HEK293T (cell line): Measurements from ENCODE around the gene TMSB15B.
"Not testable (repeated sequence)": the region's sequence is repeated elsewhere in the genome, so short reads cannot be mapped to it uniquely, and the experiment has no call there.

Experiments used
- CTCF ChIA-PET: fragments of 350-600 bp; formaldehyde crosslinking; extraction: SDS; loops from one replicate; lab custom pipeline; 2021; ENCODE audit warnings: antibody characterized with exemption, inconsistent platforms; lab: Yijun Ruan, JAX
- POLR2A ChIA-PET: fragments of 350-600 bp; formaldehyde crosslinking; extraction: SDS; loops from one replicate; lab custom pipeline; 2020; ENCODE audit warnings: antibody characterized with exemption, inconsistent platforms; lab: Yijun Ruan, JAX
- DNase-seq: peaks from one replicate; pipeline ENCODE4 v3.0.0; 2012; ENCODE audit warnings: mixed read lengths; ENCODE audit errors: extremely low spot score
- ARNT ChIP-seq: fragments of 450-650 bp; IDR thresholded peaks from 2 replicates; pipeline ENCODE4 v1.6.1; 2017; ENCODE audit warnings: mild to moderate bottlenecking
- BHLHE40 ChIP-seq: fragments of 450-650 bp; IDR thresholded peaks from 2 replicates; pipeline ENCODE4 v1.6.1; 2016; ENCODE audit warnings: mild to moderate bottlenecking, moderate library complexity, borderline replicate concordance
- CTBP1 ChIP-seq: fragments of 450-650 bp; IDR thresholded peaks from 2 replicates; pipeline ENCODE4 v1.6.1; 2016; ENCODE audit warnings: borderline replicate concordance
- ELF4 ChIP-seq: fragments of 450-650 bp; IDR thresholded peaks from 2 replicates; pipeline ENCODE4 v1.6.1; 2017; ENCODE audit warnings: antibody characterized with exemption
- FOXA1 ChIP-seq: fragments of 450-650 bp; IDR thresholded peaks from 2 replicates; pipeline ENCODE4 v1.6.1; 2016; ENCODE audit warnings: mild to moderate bottlenecking
- FOXK2 ChIP-seq: fragments of 450-650 bp; IDR thresholded peaks from 2 replicates; pipeline ENCODE4 v1.6.1; 2016; ENCODE audit warnings: mild to moderate bottlenecking
- FOXM1 ChIP-seq: fragments of 450-650 bp; IDR thresholded peaks from 2 replicates; pipeline ENCODE4 v1.6.1; 2017; ENCODE audit warnings: mild to moderate bottlenecking, borderline replicate concordance
- HDGF ChIP-seq: fragments of 450-650 bp; IDR thresholded peaks from 2 replicates; pipeline ENCODE4 v1.6.1; 2017; ENCODE audit warnings: antibody characterized with exemption, borderline replicate concordance
- L3MBTL2 ChIP-seq: fragments of 450-650 bp; conservative IDR thresholded peaks from 2 replicates; pipeline ENCODE4 v1.6.1; 2016; ENCODE audit warnings: mild to moderate bottlenecking
- LEF1 ChIP-seq: fragments of 450-650 bp; IDR thresholded peaks from 2 replicates; pipeline ENCODE4 v1.6.1; 2017; ENCODE audit warnings: mild to moderate bottlenecking, borderline replicate concordance
- NFRKB ChIP-seq: fragments of 450-650 bp; IDR thresholded peaks from 2 replicates; pipeline ENCODE4 v1.6.1; 2016; ENCODE audit warnings: mild to moderate bottlenecking, moderate library complexity
- PKNOX1 ChIP-seq: fragments of 450-650 bp; IDR thresholded peaks from 2 replicates; pipeline ENCODE4 v1.6.1; 2016
- SP1 ChIP-seq: fragments of 450-650 bp; IDR thresholded peaks from 2 replicates; pipeline ENCODE4 v1.6.1; 2017
- SUZ12 ChIP-seq: fragments of 450-650 bp; IDR thresholded peaks from 2 replicates; pipeline ENCODE4 v1.6.1; 2016; ENCODE audit warnings: mild to moderate bottlenecking
- TARDBP ChIP-seq: fragments of 450-650 bp; IDR thresholded peaks from 2 replicates; pipeline ENCODE4 v1.6.1; 2016
- ZNF384 ChIP-seq: fragments of 450-650 bp; IDR thresholded peaks from 2 replicates; pipeline ENCODE4 v1.6.1; 2016

TMSB15B gene

GRCh38 chrX:103999234-103999633 lies 36.8 kb downstream of the TMSB15B start:
- no peak for TF ChIP-seq FOXM1
- no peak for TF ChIP-seq HDGF
- TF ChIP-seq LEF1, result no peak
- no peak for TF ChIP-seq SP1
- TF ChIP-seq FOXK2, result no peak
- TF ChIP-seq ZNF384, result no peak
- no peak for TF ChIP-seq NFRKB
- no peak for TF ChIP-seq CTBP1
- no peak for TF ChIP-seq ARNT
- no peak for TF ChIP-seq BHLHE40
- no peak for TF ChIP-seq FOXA1
- no peak for TF ChIP-seq SUZ12
- no peak for TF ChIP-seq ELF4
- TF ChIP-seq PKNOX1, result no peak
- TF ChIP-seq L3MBTL2, result no peak
- ChIA-PET POLR2A (no interaction called here), CTCF (no interaction called here)
- no peak for DNase-seq

- DNase-seq, result no peak
Observed at GRCh38 chrX:104008831-104009230, 46.4 kb downstream of the TMSB15B start.

GRCh38 chrX:104013158-104013557 lies 50.7 kb downstream of the TMSB15B start:
- TF ChIP-seq L3MBTL2 (no peak), FOXK2 (no peak), TARDBP (no peak), CTBP1 (no peak), SP1 (no peak)
- CTCF ChIA-PET, result no interaction called here
- no peak for DNase-seq
- POLR2A ChIA-PET, result no interaction called here

More at GRCh38 chrX:104008831-104009230, 46.4 kb downstream of the TMSB15B start:
- ChIA-PET POLR2A (no interaction called here), CTCF (no interaction called here)
- TF ChIP-seq FOXK2 (no peak), ELF4 (no peak)

GRCh38 chrX:104013606-104014005 lies 51.2 kb downstream of the TMSB15B start, which contains the start of gene H2BW1:
Gene H2BW1, minus strand, starts transcription at chrX:104013708. Its CDS starts 132 bp downstream, at chrX:104013576.
- POLR2A ChIA-PET, result no interaction called here
- no peak for DNase-seq
- no peak for TF ChIP-seq HDGF
- TF ChIP-seq PKNOX1, result no peak
- no peak for TF ChIP-seq CTBP1
- no peak for TF ChIP-seq ZNF384
- TF ChIP-seq FOXA1, result no peak
- TF ChIP-seq L3MBTL2, result no peak
- TF ChIP-seq BHLHE40, result no peak
- no peak for TF ChIP-seq ARNT
- no peak for TF ChIP-seq SUZ12
- TF ChIP-seq LEF1, result no peak
- TF ChIP-seq NFRKB, result no peak
- TF ChIP-seq FOXM1, result no peak
- no peak for TF ChIP-seq ELF4
- no peak for TF ChIP-seq TARDBP
- CTCF ChIA-PET, result no interaction called here

- DNase-seq, POLR2A ChIA-PET, CTCF ChIA-PET: not testable (repeated sequence)
Observed at GRCh38 chrX:104015576-104015975, 53.1 kb downstream of the TMSB15B start.
